GM10847 (cell line): ENCODE data around the gene P3H2.

ENCODE experiments used
- POLR2A ChIP-seq: IDR thresholded peaks from 2 replicates; pipeline ENCODE4 v1.6.1; 2011; ENCODE audit not compliant: insufficient read length; ENCODE audit errors: extremely low read depth

Gene P3H2

GRCh38 chr3:190073264-190074008, 47.3 kb downstream of the P3H2 start:
- no peak for TF ChIP-seq POLR2A

- TF ChIP-seq POLR2A, result no peak
Measured at GRCh38 chr3:190072856-190073255, 47.8 kb downstream of the P3H2 start.

- TF ChIP-seq POLR2A, result no peak
Measured at GRCh38 chr3:190070622-190071347, 49.9 kb downstream of the P3H2 start.

- no peak for TF ChIP-seq POLR2A
Measured at GRCh38 chr3:190065204-190065603, 55.5 kb downstream of the P3H2 start.

GRCh38 chr3:190064659-190065058, 56.0 kb downstream of the P3H2 start:
- no peak for TF ChIP-seq POLR2A

GRCh38 chr3:190064112-190064511, 56.6 kb downstream of the P3H2 start:
- TF ChIP-seq POLR2A, result no peak

- TF ChIP-seq POLR2A, result no peak
Measured at GRCh38 chr3:190063490-190063889, 57.2 kb downstream of the P3H2 start.

- TF ChIP-seq POLR2A, result no peak
Measured at GRCh38 chr3:190060192-190060775, 60.4 kb downstream of the P3H2 start.

GRCh38 chr3:190059242-190059590, 61.5 kb downstream of the P3H2 start:
- TF ChIP-seq POLR2A, result no peak

GRCh38 chr3:190058521-190059241, 62.0 kb downstream of the P3H2 start:
- no peak for TF ChIP-seq POLR2A

GRCh38 chr3:190056742-190057141, 64.0 kb downstream of the P3H2 start:
- no peak for TF ChIP-seq POLR2A

GRCh38 chr3:190055773-190056172, 64.9 kb downstream of the P3H2 start:
- TF ChIP-seq POLR2A, result no peak

GRCh38 chr3:190053919-190054672, 66.6 kb downstream of the P3H2 start:
- no peak for TF ChIP-seq POLR2A

GRCh38 chr3:190051641-190052040, 69.1 kb downstream of the P3H2 start:
- no peak for TF ChIP-seq POLR2A

- TF ChIP-seq POLR2A, result no peak
Measured at GRCh38 chr3:190048932-190049441, 71.7 kb downstream of the P3H2 start.

- TF ChIP-seq POLR2A, result no peak
Measured at GRCh38 chr3:190044974-190045373, 75.7 kb downstream of the P3H2 start.
